Smooth muscle cell (in vitro differentiated cells): ENCODE results near the gene SH2B2. TPM values are rescaled to one million over a fixed set of nuclear protein-coding genes. Genes with fewer than 3 reads are reported as not detected.

Experiments
- DNase-seq: peaks from one replicate; lab custom pipeline; 2025; ENCODE audit not compliant: unreplicated experiment; lab: John Stamatoyannopoulos, UW
- H2AFZ ChIP-seq: fragments of 200-600 bp; sonication (generic); 2 replicates; pipeline ENCODE4 v1.6.0; 2016; ENCODE audit warnings: antibody characterized with exemption, low read depth, mild to moderate bottlenecking
- H3F3A ChIP-seq: fragments of 200-600 bp; sonication (generic); 2 replicates; pipeline ENCODE4 v1.6.0; 2017; ENCODE audit warnings: antibody characterized with exemption, low read depth
- H3K27ac ChIP-seq: fragments of 200-600 bp; sonication (generic); 2 replicates; pipeline ENCODE4 v1.5.1; 2016; ENCODE audit warnings: low read depth, mild to moderate bottlenecking
- H3K27me3 ChIP-seq: fragments of 200-600 bp; sonication (generic); 2 replicates; pipeline ENCODE4 v1.6.1; 2016; ENCODE audit warnings: low read depth, mild to moderate bottlenecking
- H3K36me3 ChIP-seq: fragments of 200-600 bp; sonication (generic); 2 replicates; pipeline ENCODE4 v1.5.1; 2016; ENCODE audit warnings: low read depth
- H3K4me1 ChIP-seq: fragments of 200-600 bp; sonication (generic); 2 replicates; pipeline ENCODE4 v1.5.1; 2016; ENCODE audit warnings: low read depth
- H3K4me2 ChIP-seq: fragments of 200-600 bp; sonication (generic); 2 replicates; pipeline ENCODE4 v1.6.0; 2016; ENCODE audit warnings: mild to moderate bottlenecking
- H3K4me3 ChIP-seq: fragments of 200-600 bp; sonication (generic); 2 replicates; pipeline ENCODE4 v1.5.1; 2016; ENCODE audit warnings: mild to moderate bottlenecking
- H3K79me2 ChIP-seq: fragments of 200-600 bp; sonication (generic); 2 replicates; pipeline ENCODE4 v1.6.0; 2016; ENCODE audit warnings: low read depth, mild to moderate bottlenecking
- H3K9ac ChIP-seq: fragments of 200-600 bp; sonication (generic); 2 replicates; pipeline ENCODE4 v1.6.0; 2016; ENCODE audit warnings: low read depth
- H3K9me3 ChIP-seq: fragments of 200-600 bp; sonication (generic); replicated peaks from 2 replicates; pipeline ENCODE4 v1.5.1; 2016; ENCODE audit warnings: low read depth
- H4K20me1 ChIP-seq: fragments of 200-600 bp; sonication (generic); 2 replicates; pipeline ENCODE4 v1.6.0; 2016; ENCODE audit warnings: low read depth
- CTCF ChIP-seq: fragments of 200-600 bp; sonication (generic); IDR thresholded peaks from 2 replicates; pipeline ENCODE4 v1.5.1; 2017; ENCODE audit warnings: borderline replicate concordance, mild to moderate bottlenecking, antibody characterized with exemption; ENCODE audit not compliant: insufficient read depth, poor library complexity, severe bottlenecking
- WGBS: methylation state at CpG from one replicate; pipeline ENCODE4 v1.1.7; 2016; ENCODE audit warnings: low lambda C conversion rate; 5-methylcytosine and 5-hydroxymethylcytosine counted together
- polyA plus RNA-seq: library from polyadenylated mRNA; unstranded; fragments of >200 nt; fragmentation: Nextera tagmentation; extraction: Ambion mirVana; gene quantifications from 2 replicates; pipeline ENCODE4 v1.2.1, GENCODE V29; 2016
- total RNA-seq: library from RNA; depleted of rRNA; stranded (reverse); fragments of >200 nt; gene quantifications from 2 replicates; pipeline ENCODE4 v1.2.3, GENCODE V29; 2014

SH2B2 gene
- total and polyA plus RNA-seq, 2 experiments from 2014 or later, result 8.2 to 12.4 TPM

GRCh38 chr7:102303669-102304422 is 17.2 kb downstream of the SH2B2 start:
- no peak for TF ChIP-seq CTCF
- WGBS, result 91% methylated on average over 13 of the region's 13 CpGs
- Histone ChIP-seq H4K20me1 (no peaks in the 10 kb centered on the region), H3K79me2 (no peaks in the 10 kb centered on the region), H3F3A (no peaks in the 10 kb centered on the region), H3K27me3 (no peaks in the 10 kb centered on the region), H3K36me3 (no peaks in the 10 kb centered on the region), H3K27ac (no peak overlapping the region), H3K4me1 (peaks cover 8% of the 10 kb centered on the region), H3K4me3 (no peak overlapping the region), H3K9me3 (no peaks in the 10 kb centered on the region), H2AFZ (no peak overlapping the region), H3K4me2 (no peak overlapping the region), H3K9ac (no peak overlapping the region)
- no peak for DNase-seq

GRCh38 chr7:102304668-102305067 is 18.0 kb downstream of the SH2B2 start:
- Histone ChIP-seq H3K36me3 (no peaks in the 10 kb centered on the region), H3K27me3 (no peaks in the 10 kb centered on the region), H3K4me2 (no peak overlapping the region), H3F3A (no peaks in the 10 kb centered on the region), H3K4me1 (peaks cover 8% of the 10 kb centered on the region), H3K79me2 (no peaks in the 10 kb centered on the region), H4K20me1 (no peaks in the 10 kb centered on the region), H3K9me3 (no peaks in the 10 kb centered on the region), H3K9ac (no peak overlapping the region), H3K4me3 (no peak overlapping the region), H3K27ac (no peak overlapping the region), H2AFZ (no peak overlapping the region)
- 85% methylated on average over 11 of the region's 11 CpGs for WGBS
- TF ChIP-seq CTCF, result no peak
- DNase-seq, result no peak

GRCh38 chr7:102305414-102306268 is 19.0 kb downstream of the SH2B2 start:
- DNase-seq, result no peak
- no peaks in the 10 kb centered on the region for H3K79me2 ChIP-seq
- no peak for TF ChIP-seq CTCF
- H3K27me3 ChIP-seq, result no peaks in the 10 kb centered on the region
- H3K4me3 ChIP-seq, result no peak overlapping the region
- no peak overlapping the region for H3K9ac ChIP-seq
- no peak overlapping the region for H3K27ac ChIP-seq
- no peaks in the 10 kb centered on the region for H3K9me3 ChIP-seq
- peaks cover 8% of the 10 kb centered on the region for H3K4me1 ChIP-seq
- no peaks in the 10 kb centered on the region for H3F3A ChIP-seq
- no peaks in the 10 kb centered on the region for H3K36me3 ChIP-seq
- 98% methylated on average over 15 of the region's 17 CpGs for WGBS
- no peak overlapping the region for H2AFZ ChIP-seq
- no peaks in the 10 kb centered on the region for H4K20me1 ChIP-seq
- H3K4me2 ChIP-seq, result no peak overlapping the region
